IMR-90 (cell line): ENCODE data around the gene PTPRG. TPM values are rescaled to one million over a fixed set of nuclear protein-coding genes. Genes with fewer than 3 reads are reported as not detected.

ENCODE experiments used
- ATAC-seq: fragments of 200-7000 bp; cut with Tn5 transposase; 2 replicates; pipeline ENCODE4 v1.9.1; 2020; ENCODE audit warnings: low read depth, mild to moderate bottlenecking, moderate library complexity
- BruUV-seq: library from RNA; stranded (reverse); fragments of 400-500 nt; replicated peaks from 2 replicates; lab custom pipeline; 2021; lab: Mats Ljungman, UMichigan
- CTCF ChIA-PET: fragments of 300-600 bp; formaldehyde crosslinking; extraction: SDS; loops from one replicate; lab custom pipeline; 2021; ENCODE audit warnings: antibody characterized with exemption; lab: Yijun Ruan, JAX
- POLR2A ChIA-PET: fragments of 300-600 bp; sonication (Branson Sonifier 250); formaldehyde crosslinking; loops from one replicate; lab custom pipeline; 2022; ENCODE audit warnings: antibody characterized with exemption; ENCODE audit not compliant: unreplicated experiment; lab: Charles Lee
- DNase-seq: peaks from one replicate; pipeline ENCODE4 v3.0.0; 2013
- H2AFZ ChIP-seq: replicated peaks from 2 replicates; pipeline ENCODE3; 2013; ENCODE audit warnings: low read length, mild to moderate bottlenecking; ENCODE audit not compliant: poor library complexity
- H2AK5ac ChIP-seq: 2 replicates; pipeline ENCODE4 v1.6.1; 2013; ENCODE audit warnings: low read depth, low read length, inconsistent platforms
- H2AK9ac ChIP-seq: replicated peaks from 2 replicates; pipeline ENCODE3; 2013; ENCODE audit warnings: mild to moderate bottlenecking, low read depth, low read length, moderate library complexity; ENCODE audit not compliant: poor library complexity
- H2BK120ac ChIP-seq: 2 replicates; pipeline ENCODE4 v1.6.1; 2013; ENCODE audit warnings: low read depth, low read length, inconsistent platforms
- H2BK15ac ChIP-seq: 3 replicates; pipeline ENCODE4 v1.6.1; 2013; ENCODE audit warnings: low read depth, low read length, inconsistent platforms
- H2BK20ac ChIP-seq: 2 replicates; pipeline ENCODE4 v1.6.1; 2013; ENCODE audit warnings: low read depth, mild to moderate bottlenecking, inconsistent platforms, low read length, moderate library complexity
- H2BK5ac ChIP-seq: 2 replicates; pipeline ENCODE4 v1.6.1; 2013; ENCODE audit warnings: mild to moderate bottlenecking, low read depth, low read length, inconsistent platforms; ENCODE audit not compliant: poor library complexity, severe bottlenecking
- H3K14ac ChIP-seq: replicated peaks from 2 replicates; pipeline ENCODE4 v1.6.1; 2013; ENCODE audit warnings: low read depth, low read length, inconsistent platforms
- H3K18ac ChIP-seq: 2 replicates; pipeline ENCODE4 v1.6.1; 2013; ENCODE audit warnings: low read depth, low read length, control low read depth
- H3K23ac ChIP-seq: 2 replicates; pipeline ENCODE4 v1.6.1; 2013; ENCODE audit warnings: low read depth, low read length, inconsistent platforms
- H3K27ac ChIP-seq: 2 replicates; pipeline ENCODE4 v1.5.1; 2013; ENCODE audit warnings: mild to moderate bottlenecking, control low read depth, low read length; ENCODE audit not compliant: insufficient read depth
- H3K27me3 ChIP-seq: 2 replicates; pipeline ENCODE4 v1.6.1; 2013; ENCODE audit warnings: low read length; ENCODE audit not compliant: control insufficient read depth, insufficient read depth
- H3K36me3 ChIP-seq: 2 replicates; pipeline ENCODE4 v1.6.1; 2013; ENCODE audit warnings: low read length, mixed read lengths; ENCODE audit not compliant: control insufficient read depth, insufficient read depth
- H3K4ac ChIP-seq: 2 replicates; pipeline ENCODE4 v1.6.1; 2013; ENCODE audit warnings: low read depth, low read length, inconsistent platforms
- H3K4me1 ChIP-seq: 2 replicates; pipeline ENCODE4 v1.6.1; 2013; ENCODE audit warnings: low read length, mixed read lengths; ENCODE audit not compliant: control insufficient read depth, insufficient read depth
- H3K4me2 ChIP-seq: 2 replicates; pipeline ENCODE4 v1.6.1; 2013; ENCODE audit warnings: low read depth, mild to moderate bottlenecking, control low read depth, low read length, moderate library complexity
- H3K4me3 ChIP-seq: 2 replicates; pipeline ENCODE4 v1.5.1; 2013; ENCODE audit warnings: low read depth, mild to moderate bottlenecking, control low read depth, low read length, moderate library complexity; ENCODE audit not compliant: insufficient read depth
- H3K56ac ChIP-seq: 2 replicates; pipeline ENCODE4 v1.6.1; 2013; ENCODE audit warnings: low read length, inconsistent platforms; ENCODE audit not compliant: insufficient read depth; ENCODE audit errors: extremely low read depth
- H3K79me1 ChIP-seq, 2 experiments: 2 replicates each; pipeline ENCODE4 v1.6.1; 2013; ENCODE audit warnings: low read length in 2 of 2, inconsistent platforms in 1 of 2, low read depth in 1 of 2
- H3K9ac ChIP-seq: 2 replicates; pipeline ENCODE4 v1.6.1; 2013; ENCODE audit warnings: low read depth, low read length, control low read depth
- H3K9me1 ChIP-seq: 2 replicates; pipeline ENCODE4 v1.6.1; 2013; ENCODE audit warnings: low read length, inconsistent platforms; ENCODE audit not compliant: insufficient read depth
- H3K9me3 ChIP-seq: 2 replicates; pipeline ENCODE4 v1.6.1; 2013; ENCODE audit warnings: low read length; ENCODE audit not compliant: control insufficient read depth, insufficient read depth
- H4K20me1 ChIP-seq: 2 replicates; pipeline ENCODE4 v1.6.1; 2013; ENCODE audit warnings: low read length, inconsistent platforms; ENCODE audit not compliant: insufficient read depth
- H4K5ac ChIP-seq: 2 replicates; pipeline ENCODE4 v1.6.1; 2013; ENCODE audit warnings: mild to moderate bottlenecking, low read depth, low read length, control low read depth
- H4K8ac ChIP-seq, 2 experiments: 2 replicates each; pipeline ENCODE4 v1.6.1; 2013; ENCODE audit warnings: low read depth in 2 of 2, low read length in 2 of 2, control low read depth in 1 of 2, inconsistent platforms in 1 of 2
- H4K91ac ChIP-seq: 2 replicates; pipeline ENCODE4 v1.6.1; 2013; ENCODE audit warnings: low read depth, low read length, inconsistent platforms; ENCODE audit not compliant: insufficient read depth
- BHLHE40 ChIP-seq: fragments of 150-350 bp; IDR thresholded peaks from 2 replicates; pipeline ENCODE4 v1.6.1; 2016; ENCODE audit warnings: mild to moderate bottlenecking, low read depth, low read length
- CEBPB ChIP-seq: IDR thresholded peaks from 2 replicates; pipeline ENCODE4 v1.6.1; 2012; ENCODE audit warnings: low read depth, low read length, improper control_type of control experiment
- CHD1 ChIP-seq: IDR thresholded peaks from 2 replicates; pipeline ENCODE4 v1.6.1; 2012; ENCODE audit warnings: low read depth, low read length, improper control_type of control experiment
- ELK1 ChIP-seq: fragments of 150-350 bp; IDR thresholded peaks from 2 replicates; pipeline ENCODE4 v1.6.1; 2016; ENCODE audit warnings: low read depth, mild to moderate bottlenecking, low read length, moderate library complexity, borderline replicate concordance
- FOS ChIP-seq: fragments of 150-350 bp; IDR thresholded peaks from 2 replicates; pipeline ENCODE4 v1.6.1; 2016; ENCODE audit warnings: low read depth, low read length
- MAFK ChIP-seq: IDR thresholded peaks from 2 replicates; pipeline ENCODE4 v1.6.1; 2012; ENCODE audit warnings: low read depth, low read length, improper control_type of control experiment
- MAZ ChIP-seq: IDR thresholded peaks from 2 replicates; pipeline ENCODE4 v1.6.1; 2012; ENCODE audit warnings: low read depth, mild to moderate bottlenecking, low read length, improper control_type of control experiment, moderate library complexity, borderline replicate concordance
- MXI1 ChIP-seq: IDR thresholded peaks from 2 replicates; pipeline ENCODE4 v1.6.1; 2012; ENCODE audit warnings: low read depth, mild to moderate bottlenecking, low read length, moderate library complexity, borderline replicate concordance
- NFE2L2 ChIP-seq: fragments of 150-350 bp; IDR thresholded peaks from 2 replicates; pipeline ENCODE4 v1.6.1; 2016; ENCODE audit warnings: low read depth, mild to moderate bottlenecking, low read length
- POLR2A ChIP-seq: IDR thresholded peaks from 2 replicates; pipeline ENCODE4 v1.6.1; 2012; ENCODE audit warnings: mild to moderate bottlenecking, low read depth, low read length
- RAD21 ChIP-seq: IDR thresholded peaks from 2 replicates; pipeline ENCODE4 v1.6.1; 2012; ENCODE audit warnings: low read length, improper control_type of control experiment
- RCOR1 ChIP-seq: IDR thresholded peaks from 2 replicates; pipeline ENCODE4 v1.6.1; 2012; ENCODE audit warnings: mild to moderate bottlenecking, low read length, improper control_type of control experiment; ENCODE audit not compliant: insufficient replicate concordance
- RFX5 ChIP-seq: IDR thresholded peaks from 2 replicates; pipeline ENCODE4 v1.8.0; 2012; ENCODE audit warnings: low read depth, mild to moderate bottlenecking, low read length, moderate library complexity
- SMC3 ChIP-seq: fragments of 150-350 bp; IDR thresholded peaks from 2 replicates; pipeline ENCODE4 v1.6.1; 2016; ENCODE audit warnings: low read depth, mild to moderate bottlenecking, antibody characterized with exemption, low read length, moderate library complexity
- USF2 ChIP-seq: fragments of 150-350 bp; IDR thresholded peaks from 2 replicates; pipeline ENCODE4 v1.6.1; 2017; ENCODE audit warnings: mild to moderate bottlenecking, antibody characterized with exemption, low read length, low read depth
- WGBS, 2 experiments: methylation state at CpG; one replicate each; pipeline versions ENCODE4 v1.1.5 to v1.1.7; 2013; ENCODE audit warnings: missing lambda C conversion rate in 2 of 2; ENCODE audit not compliant: insufficient read length in 1 of 2; ENCODE audit errors: extremely low coverage in 2 of 2; 5-methylcytosine and 5-hydroxymethylcytosine counted together
- dilution Hi-C: fragments of 300-500 bp; cut with HindIII; formaldehyde crosslinking; loops from one replicate; pipeline ENCODE4 v1.14.3; 2018; ENCODE audit warnings: low sequenced_read_pairs; ENCODE audit not compliant: unreplicated experiment
- in situ Hi-C: fragments of 300-500 bp; cut with MboI; formaldehyde crosslinking; loops from 3 replicates; pipeline ENCODE4 v1.14.3; 2019; ENCODE audit warnings: low sequenced_read_pairs, inconsistent platforms, mixed read lengths
- intact Hi-C: fragments of 100-400 bp; cut with micrococcal nuclease; formaldehyde crosslinking; loops from 2 replicates; pipeline ENCODE4 v1.10.0; 2022
- polyA plus RNA-seq, 3 experiments: library from polyadenylated mRNA; depleted of rRNA; stranded (reverse); fragments of >200 nt; gene quantifications; 2 replicates each; pipeline ENCODE4 v1.2.3, GENCODE V29; 2012; ENCODE audit warnings: low replicate concordance in 1 of 3
- total RNA-seq: library from RNA; depleted of rRNA; stranded (reverse); fragments of >200 nt; gene quantifications from 2 replicates; pipeline ENCODE4 v1.2.3, GENCODE V29; 2012
- TF ChIP-seq, protein P1 (sequence below): conservative IDR thresholded peaks from 2 replicates; pipeline ENCODE4 v1.5.1; 2012; ENCODE audit warnings: mild to moderate bottlenecking, low read depth, low read length, improper control_type of control experiment

PTPRG gene
- total and polyA plus RNA-seq, 2 of the 4 experiments (the other 2 are of a cell fraction), result 7.7 to 31.0 TPM

- no peak overlapping the region for H3K9ac ChIP-seq
- no peak overlapping the region for H3K23ac ChIP-seq
- intact Hi-C loops (no loop called here), dilution Hi-C loops (no loop called here), in situ Hi-C loops (no loop called here)
- H3K4me2 ChIP-seq, result no peak overlapping the region
- H4K8ac ChIP-seq, result no peak overlapping the region
- H3K14ac ChIP-seq, result no peak overlapping the region
- no peak overlapping the region for H3K4me3 ChIP-seq
- H3K4me1 ChIP-seq, result peaks cover 1% of the 10 kb centered on the region; the same call in 1 of the 2 replicates
- H3K18ac ChIP-seq, result no peak overlapping the region
- no peak overlapping the region for H2BK15ac ChIP-seq
- no peak overlapping the region for H3K4ac ChIP-seq
- no peak overlapping the region for H3K27ac ChIP-seq
- no peaks in the 10 kb centered on the region for H3K36me3 ChIP-seq
- H2AK5ac ChIP-seq, result no peak overlapping the region
- no peak overlapping the region for H2BK120ac ChIP-seq
- ChIA-PET POLR2A (no interaction called here), CTCF (no interaction called here)
- no TSS peak for BruUV-seq
- ATAC-seq (no peak), DNase-seq (no peak)
- no peak overlapping the region for H4K91ac ChIP-seq
- no peaks in the 10 kb centered on the region for H3K27me3 ChIP-seq
- H4K20me1 ChIP-seq, result peaks cover 10% of the 10 kb centered on the region; the same call in 1 of the 2 replicates
- no peak overlapping the region for H2AK9ac ChIP-seq
- H3K56ac ChIP-seq, result no peak overlapping the region
- H3K9me3 ChIP-seq, result no peaks in the 10 kb centered on the region
- no CpG with 5 or more reads among the region's 2 CpGs for WGBS, 2 experiments
- peaks cover 17 to 51% of the 10 kb centered on the region in 2 experiments for H3K79me1 ChIP-seq
- no peak overlapping the region for H2BK5ac ChIP-seq
- H3K9me1 ChIP-seq, result peaks cover 5% of the 10 kb centered on the region; the same call in 1 of the 2 replicates
- H4K5ac ChIP-seq, result no peak overlapping the region
- no peak overlapping the region for H2BK20ac ChIP-seq
- no peak overlapping the region for H2AFZ ChIP-seq
- no peak for TF ChIP-seq CHD1
- no peak for TF ChIP-seq MAZ
- TF ChIP-seq CEBPB, result no peak
- TF ChIP-seq NFE2L2, result no peak
- TF ChIP-seq RAD21, result no peak
- TF ChIP-seq RCOR1, result no peak
- no peak for TF ChIP-seq USF2
- no peak for TF ChIP-seq RFX5
- no peak for TF ChIP-seq POLR2A
- no peak for TF ChIP-seq ELK1
- no peak for TF ChIP-seq BHLHE40
- no peak for TF ChIP-seq SMC3
- TF ChIP-seq MAFK, result no peak
- TF ChIP-seq MXI1, result no peak
- no peak for TF ChIP-seq FOS
- TF ChIP-seq, protein P1, sequence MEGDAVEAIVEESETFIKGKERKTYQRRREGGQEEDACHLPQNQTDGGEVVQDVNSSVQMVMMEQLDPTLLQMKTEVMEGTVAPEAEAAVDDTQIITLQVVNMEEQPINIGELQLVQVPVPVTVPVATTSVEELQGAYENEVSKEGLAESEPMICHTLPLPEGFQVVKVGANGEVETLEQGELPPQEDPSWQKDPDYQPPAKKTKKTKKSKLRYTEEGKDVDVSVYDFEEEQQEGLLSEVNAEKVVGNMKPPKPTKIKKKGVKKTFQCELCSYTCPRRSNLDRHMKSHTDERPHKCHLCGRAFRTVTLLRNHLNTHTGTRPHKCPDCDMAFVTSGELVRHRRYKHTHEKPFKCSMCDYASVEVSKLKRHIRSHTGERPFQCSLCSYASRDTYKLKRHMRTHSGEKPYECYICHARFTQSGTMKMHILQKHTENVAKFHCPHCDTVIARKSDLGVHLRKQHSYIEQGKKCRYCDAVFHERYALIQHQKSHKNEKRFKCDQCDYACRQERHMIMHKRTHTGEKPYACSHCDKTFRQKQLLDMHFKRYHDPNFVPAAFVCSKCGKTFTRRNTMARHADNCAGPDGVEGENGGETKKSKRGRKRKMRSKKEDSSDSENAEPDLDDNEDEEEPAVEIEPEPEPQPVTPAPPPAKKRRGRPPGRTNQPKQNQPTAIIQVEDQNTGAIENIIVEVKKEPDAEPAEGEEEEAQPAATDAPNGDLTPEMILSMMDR, result no peak
Observed at GRCh38 chr3:61794961-61795360, 233.6 kb downstream of the PTPRG start.
